ENCODE data around the gene S100A4. TPM values are rescaled to one million over a fixed set of nuclear protein-coding genes. Genes with fewer than 3 reads are reported as not detected.
"Not testable (repeated sequence)": the region's sequence is repeated elsewhere in the genome, so short reads cannot be mapped to it uniquely, and the experiment has no call there.

The S100A4 gene
- polyA plus RNA-seq, 1 donor from 2014 or later: not detected

GRCh38 chr1:153577624-153578051 lies 32.0 kb upstream of the S100A4 start:
- no peaks in the 10 kb centered on the region for H3K9me2 ChIP-seq (ENCODE audit: insufficient read depth, low read length)
- TF ChIP-seq SMC3 (conservative IDR thresholded peaks at IDR 0.05; ENCODE audit: poor library complexity): no peak
- TF ChIP-seq RAD21 (conservative IDR thresholded peaks at IDR 0.05): no peak
- no peak for TF ChIP-seq POLR2AphosphoS5 (IDR thresholded peaks at IDR 0.05)
- TF ChIP-seq CTCF (IDR thresholded peaks at IDR 0.05; ENCODE audit: poor library complexity, severe bottlenecking): no peak
- no peak for TF ChIP-seq MXI1 (conservative IDR thresholded peaks at IDR 0.05; ENCODE audit: poor library complexity, severe bottlenecking)
- TF ChIP-seq EP300 (conservative IDR thresholded peaks at IDR 0.05; ENCODE audit: poor library complexity, severe bottlenecking): no peak
- TF ChIP-seq TAF1 (IDR thresholded peaks at IDR 0.05; ENCODE audit: low read depth): no peak
- no peak for TF ChIP-seq REST (IDR thresholded peaks at IDR 0.05; ENCODE audit: borderline replicate concordance)
- no peak for TF ChIP-seq EZH2 (IDR thresholded peaks at IDR 0.05; ENCODE audit: borderline replicate concordance, insufficient read depth, low read length, poor library complexity, severe bottlenecking)
- no peaks in the 10 kb centered on the region for H3K9me3 ChIP-seq (ENCODE audit: low read length)
- H3K27me3 ChIP-seq (ENCODE audit: insufficient read depth, low read depth, low read length): no peaks in the 10 kb centered on the region
- no peaks in the 10 kb centered on the region for H3K79me2 ChIP-seq (replicated peaks; ENCODE audit: insufficient read depth, low read length)
- no peak overlapping the region for H3K4me3 ChIP-seq (ENCODE audit: low read length)
- no peak overlapping the region for H3K9ac ChIP-seq (ENCODE audit: low read length)
- no peak overlapping the region for H3K4me2 ChIP-seq (ENCODE audit: low read length)
- no peaks in the 10 kb centered on the region for H4K20me1 ChIP-seq (ENCODE audit: insufficient read depth)
- H2AFZ ChIP-seq (ENCODE audit: low read depth, low read length): no peak overlapping the region
- no peaks in the 10 kb centered on the region for H3F3A ChIP-seq (ENCODE audit: insufficient read depth, low read length, poor library complexity, severe bottlenecking)
- no peak overlapping the region for H3K27ac ChIP-seq (ENCODE audit: low read length)
- no peaks in the 10 kb centered on the region for H3K36me3 ChIP-seq (ENCODE audit: insufficient read depth, low read length)

- Histone ChIP-seq H3K9ac (ENCODE audit: low read length) (no peak overlapping the region), H3K4me3 (ENCODE audit: low read length) (no peak overlapping the region), H3K9me2 (ENCODE audit: insufficient read depth, low read length) (no peaks in the 10 kb centered on the region), H4K20me1 (ENCODE audit: insufficient read depth) (no peaks in the 10 kb centered on the region), H3K27me3 (ENCODE audit: insufficient read depth, low read depth, low read length) (no peaks in the 10 kb centered on the region), H3F3A (ENCODE audit: insufficient read depth, low read length, poor library complexity, severe bottlenecking) (no peaks in the 10 kb centered on the region), H3K9me3 (ENCODE audit: low read length) (no peaks in the 10 kb centered on the region), H2AFZ (ENCODE audit: low read depth, low read length) (no peak overlapping the region), H3K4me2 (ENCODE audit: low read length) (no peak overlapping the region), H3K36me3 (ENCODE audit: insufficient read depth, low read length) (no peaks in the 10 kb centered on the region), H3K27ac (ENCODE audit: low read length) (no peak overlapping the region), H3K79me2 (replicated peaks; ENCODE audit: insufficient read depth, low read length) (no peaks in the 10 kb centered on the region)
- TF ChIP-seq EZH2 (IDR thresholded peaks at IDR 0.05; ENCODE audit: borderline replicate concordance, insufficient read depth, low read length, poor library complexity, severe bottlenecking) (no peak), TAF1 (IDR thresholded peaks at IDR 0.05; ENCODE audit: low read depth) (no peak), CTCF (IDR thresholded peaks at IDR 0.05; ENCODE audit: poor library complexity, severe bottlenecking) (no peak), REST (IDR thresholded peaks at IDR 0.05; ENCODE audit: borderline replicate concordance) (no peak), EP300 (conservative IDR thresholded peaks at IDR 0.05; ENCODE audit: poor library complexity, severe bottlenecking) (no peak), RAD21 (conservative IDR thresholded peaks at IDR 0.05) (no peak), MXI1 (conservative IDR thresholded peaks at IDR 0.05; ENCODE audit: poor library complexity, severe bottlenecking) (no peak), SMC3 (conservative IDR thresholded peaks at IDR 0.05; ENCODE audit: poor library complexity) (no peak), POLR2AphosphoS5 (IDR thresholded peaks at IDR 0.05) (no peak)
These were observed 31.5 kb upstream of the S100A4 start for GRCh38 chr1:153577138-153577537.

- H3K79me2 ChIP-seq (replicated peaks; ENCODE audit: insufficient read depth, low read length); H3F3A ChIP-seq (ENCODE audit: insufficient read depth, low read length, poor library complexity, severe bottlenecking); H3K4me2 ChIP-seq (ENCODE audit: low read length); H3K9ac ChIP-seq (ENCODE audit: low read length); H3K9me3 ChIP-seq (ENCODE audit: low read length); H2AFZ ChIP-seq (ENCODE audit: low read depth, low read length); H4K20me1 ChIP-seq (ENCODE audit: insufficient read depth); H3K27ac ChIP-seq (ENCODE audit: low read length); H3K27me3 ChIP-seq (ENCODE audit: insufficient read depth, low read depth, low read length); H3K4me3 ChIP-seq (ENCODE audit: low read length); H3K9me2 ChIP-seq (ENCODE audit: insufficient read depth, low read length); H3K36me3 ChIP-seq (ENCODE audit: insufficient read depth, low read length): not testable (repeated sequence)
These were observed 29.9 kb upstream of the S100A4 start for GRCh38 chr1:153575497-153575896.
